ENCODE data around the gene FOLR1.
"Not testable (repeated sequence)": the region's sequence is repeated elsewhere in the genome, so short reads cannot be mapped to it uniquely, and the experiment has no call there.

GRCh38 chr11:72169046-72169555 lies 22.8 kb upstream of the FOLR1 start:
- not testable (repeated sequence) for TF ChIP-seq CTCF (IDR thresholded peaks at IDR 0.05; ENCODE audit: low read depth, low read length); POLR2A (IDR thresholded peaks at IDR 0.05; ENCODE audit: extremely low read depth, insufficient read length)

Data from NB4 (cell line).